ENCODE data around the gene USP26.

GRCh38 chrX:132984058-132984650 lies 112.8 kb downstream of the USP26 start:
- TF ChIP-seq EZH2 (IDR thresholded peaks at IDR 0.05; ENCODE audit: borderline replicate concordance) (no peak), CTCF (IDR thresholded peaks at IDR 0.05; ENCODE audit: poor library complexity) (no peak)
